ENCODE data around the gene PRAMEF17.
"Not testable (repeated sequence)": the region's sequence is repeated elsewhere in the genome, so short reads cannot be mapped to it uniquely, and the experiment has no call there.

Gene PRAMEF17

DNA sequence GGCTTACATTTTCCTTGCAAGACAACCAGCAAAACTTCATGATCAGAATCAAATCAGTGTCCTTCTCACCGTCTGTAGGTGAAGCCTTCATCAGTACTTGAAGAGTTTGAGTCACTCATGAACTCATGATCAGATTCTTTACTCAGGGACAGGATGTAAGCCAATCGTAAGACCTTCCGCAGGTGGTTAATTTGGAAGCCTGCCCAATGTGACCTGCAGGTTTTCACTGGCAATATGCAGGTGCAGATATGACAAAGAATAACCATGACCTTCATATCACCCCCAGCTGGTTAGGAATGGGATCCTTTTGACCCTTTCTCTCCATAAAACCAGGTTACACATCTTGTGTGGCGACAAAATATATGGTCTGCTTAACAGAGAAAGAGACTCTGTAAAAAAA, 18.4 kb downstream of the PRAMEF17 start:
- TF ChIP-seq, protein P1, sequence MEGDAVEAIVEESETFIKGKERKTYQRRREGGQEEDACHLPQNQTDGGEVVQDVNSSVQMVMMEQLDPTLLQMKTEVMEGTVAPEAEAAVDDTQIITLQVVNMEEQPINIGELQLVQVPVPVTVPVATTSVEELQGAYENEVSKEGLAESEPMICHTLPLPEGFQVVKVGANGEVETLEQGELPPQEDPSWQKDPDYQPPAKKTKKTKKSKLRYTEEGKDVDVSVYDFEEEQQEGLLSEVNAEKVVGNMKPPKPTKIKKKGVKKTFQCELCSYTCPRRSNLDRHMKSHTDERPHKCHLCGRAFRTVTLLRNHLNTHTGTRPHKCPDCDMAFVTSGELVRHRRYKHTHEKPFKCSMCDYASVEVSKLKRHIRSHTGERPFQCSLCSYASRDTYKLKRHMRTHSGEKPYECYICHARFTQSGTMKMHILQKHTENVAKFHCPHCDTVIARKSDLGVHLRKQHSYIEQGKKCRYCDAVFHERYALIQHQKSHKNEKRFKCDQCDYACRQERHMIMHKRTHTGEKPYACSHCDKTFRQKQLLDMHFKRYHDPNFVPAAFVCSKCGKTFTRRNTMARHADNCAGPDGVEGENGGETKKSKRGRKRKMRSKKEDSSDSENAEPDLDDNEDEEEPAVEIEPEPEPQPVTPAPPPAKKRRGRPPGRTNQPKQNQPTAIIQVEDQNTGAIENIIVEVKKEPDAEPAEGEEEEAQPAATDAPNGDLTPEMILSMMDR (IDR thresholded peaks at IDR 0.05; ENCODE audit: insufficient read depth, low read depth, low read length, missing control alignments), result no peak
- no peak for DNase-seq (ENCODE audit: low read depth)
- no peak overlapping the region for H3K4me3 ChIP-seq (ENCODE audit: low read length)

DNA sequence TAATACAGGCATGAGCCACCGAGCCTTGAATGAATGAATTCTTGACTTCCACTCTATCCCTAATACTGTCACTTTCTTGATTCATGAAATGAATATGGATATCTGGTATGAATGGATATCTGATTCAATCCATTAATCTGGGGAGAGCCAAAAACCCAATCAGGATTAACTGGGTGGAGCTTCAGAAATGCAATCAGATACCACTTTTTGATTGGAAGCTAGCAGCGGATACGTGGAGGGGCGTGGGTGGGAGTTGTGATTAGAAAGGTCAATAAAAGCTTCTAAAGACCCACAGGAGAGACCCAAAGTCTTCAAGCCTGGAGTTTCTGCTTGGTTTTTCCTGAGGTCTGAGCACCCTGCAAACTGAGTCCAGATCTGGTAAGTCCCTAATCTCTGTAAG, 20.7 kb downstream of the PRAMEF17 start, which contains the start of gene PRAMEF20:
Gene PRAMEF20, plus strand, starts transcription at position 301 of the 400 bp plus-strand sequence. CDS start 5,905 bp downstream, outside the sequence.
- not testable (repeated sequence) for DNase-seq (ENCODE audit: low read depth); H3K4me3 ChIP-seq (ENCODE audit: low read length)

DNA sequence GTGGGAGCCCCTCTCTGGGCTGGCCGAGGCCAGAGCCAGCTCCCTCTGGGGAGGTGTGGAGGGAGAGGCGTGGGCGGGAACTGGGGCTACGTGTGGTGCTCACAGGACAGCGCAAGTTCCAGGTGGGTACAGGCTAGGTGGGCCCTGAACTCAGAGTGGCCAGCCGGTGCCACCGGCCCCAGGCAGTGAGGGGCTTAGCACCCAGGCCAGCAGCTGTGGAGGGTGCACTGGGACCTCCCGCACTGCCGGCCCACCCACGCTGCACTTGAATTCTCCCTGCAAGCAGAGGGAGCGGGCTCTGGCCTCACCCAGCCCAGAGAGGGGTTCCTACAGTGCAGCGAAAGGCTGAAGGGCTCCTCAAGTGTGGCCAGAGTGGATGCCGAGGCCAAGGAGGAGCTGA, 41.1 kb downstream of the PRAMEF17 start:
- no peak for DNase-seq (ENCODE audit: low read depth)
- TF ChIP-seq, protein P1 (IDR thresholded peaks at IDR 0.05; ENCODE audit: insufficient read depth, low read depth, low read length, missing control alignments), result no peak
- H3K4me3 ChIP-seq (ENCODE audit: low read length), result no peak overlapping the region

DNA sequence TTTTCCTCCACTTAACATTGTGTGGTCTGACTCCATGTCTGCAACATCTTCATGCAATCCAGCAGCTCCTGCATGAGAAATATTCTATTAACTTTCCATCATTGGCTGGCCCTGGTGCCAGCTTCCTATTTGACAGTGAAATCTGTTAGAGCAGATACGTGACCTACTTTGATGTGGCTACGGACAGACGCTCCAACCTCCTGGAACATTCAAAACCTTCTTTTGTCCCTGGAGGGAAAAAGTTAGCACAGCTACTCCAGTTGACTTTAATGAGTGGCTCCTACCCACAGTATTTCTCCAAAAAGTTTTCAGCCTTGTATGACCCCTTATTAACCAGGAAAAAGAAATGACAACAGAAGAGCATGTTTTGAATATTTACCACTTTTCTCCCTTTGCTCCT, 42.8 kb downstream of the PRAMEF17 start:
- no peak overlapping the region for H3K4me3 ChIP-seq (ENCODE audit: low read length)
- DNase-seq (ENCODE audit: low read depth), result no peak
- TF ChIP-seq, protein P1 (IDR thresholded peaks at IDR 0.05; ENCODE audit: insufficient read depth, low read depth, low read length, missing control alignments), result no peak

DNA sequence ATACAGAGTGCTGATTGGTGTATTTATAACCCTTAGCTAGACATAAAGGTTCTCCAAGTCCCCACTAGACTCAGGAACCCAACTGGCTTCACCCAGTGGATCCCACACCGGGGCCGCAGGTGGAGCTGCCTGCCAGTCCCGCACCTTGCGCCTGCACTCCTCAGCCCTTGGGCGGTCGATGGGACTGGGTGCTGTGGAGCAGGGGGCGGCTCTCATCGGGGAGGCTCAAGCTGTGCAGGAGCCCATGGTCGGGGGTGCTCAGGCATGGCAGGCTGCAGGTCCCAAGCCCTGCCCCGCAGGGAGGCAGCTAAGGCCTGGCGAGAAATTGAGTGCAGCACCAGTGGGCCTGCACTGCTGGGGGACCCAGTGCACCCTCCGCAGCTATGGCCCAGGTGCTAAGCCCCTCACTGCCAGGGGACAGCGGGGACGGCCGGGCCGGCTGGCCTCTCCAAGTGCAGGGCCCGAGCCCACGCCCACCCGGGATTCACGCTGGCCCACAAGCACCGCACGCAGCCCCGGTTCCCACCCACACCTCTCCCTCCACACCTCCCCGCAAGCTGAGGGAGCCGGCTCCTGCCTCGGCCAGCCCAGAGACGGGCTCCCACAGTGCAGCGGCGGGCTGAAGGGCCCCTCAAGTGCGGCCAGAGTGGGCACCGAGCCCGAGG, 44.4 kb downstream of the PRAMEF17 start:
- not testable (repeated sequence) for H3K4me3 ChIP-seq (ENCODE audit: low read length); DNase-seq (ENCODE audit: low read depth)

DNA sequence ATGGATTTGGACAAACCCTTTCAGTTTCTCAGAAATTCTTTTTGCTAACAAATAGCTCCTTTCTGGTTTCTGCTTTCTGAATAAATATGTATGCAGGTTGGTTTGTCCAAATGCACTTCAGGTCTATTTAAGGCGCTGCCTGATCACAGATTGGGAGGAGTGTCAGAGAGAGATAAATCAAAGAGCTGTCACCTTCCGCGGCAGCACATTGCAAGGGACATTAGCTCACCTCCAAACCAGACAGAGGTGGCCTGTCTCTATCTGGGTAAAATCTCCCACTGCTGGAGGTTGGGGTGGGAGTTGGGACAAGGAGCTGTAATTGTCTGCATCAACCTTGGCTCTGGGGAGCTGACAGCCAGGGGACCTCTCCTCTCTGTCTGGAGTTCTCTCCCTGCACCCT, 46.0 kb downstream of the PRAMEF17 start:
- H3K4me3 ChIP-seq (ENCODE audit: low read length), result no peak overlapping the region
- TF ChIP-seq, protein P1 (IDR thresholded peaks at IDR 0.05; ENCODE audit: insufficient read depth, low read depth, low read length, missing control alignments), result no peak
- DNase-seq (ENCODE audit: low read depth), result no peak

DNA sequence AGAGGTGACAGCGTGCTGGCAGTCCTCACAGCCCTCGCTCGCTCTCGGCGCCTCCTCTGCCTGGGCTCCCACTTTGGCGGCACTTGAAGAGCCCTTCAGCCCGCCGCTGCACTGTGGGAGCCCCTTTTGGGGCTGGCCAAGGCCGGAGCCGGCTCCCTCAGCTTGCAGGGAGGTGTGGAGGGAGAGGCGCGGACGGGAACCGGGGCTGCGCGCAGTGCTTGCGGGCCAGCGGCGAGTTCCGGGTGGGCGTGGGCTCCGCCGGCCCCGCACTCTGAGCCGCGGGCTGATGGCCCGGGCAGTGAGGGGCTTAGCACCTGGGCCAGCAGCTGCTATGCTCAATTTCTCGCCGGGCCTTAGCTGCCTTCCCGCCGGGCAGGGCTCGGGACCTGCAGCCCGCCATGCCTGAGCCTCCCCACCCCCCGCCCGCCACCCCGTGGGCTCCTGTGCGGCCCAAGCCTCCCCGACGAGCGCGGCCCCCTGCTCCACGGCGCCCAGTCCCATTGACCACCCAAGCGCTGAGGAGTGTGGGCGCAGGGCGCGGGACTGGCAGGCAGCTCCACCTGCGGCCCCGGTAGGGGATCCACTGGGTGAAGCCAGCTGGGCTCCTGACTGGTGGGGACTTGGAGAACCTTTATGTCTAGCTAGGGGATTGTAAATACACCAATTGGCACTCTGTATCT, 49.8 kb downstream of the PRAMEF17 start:
- DNase-seq (ENCODE audit: low read depth), result not testable (repeated sequence)

More for the DNA sequence above, 49.8 kb downstream of the PRAMEF17 start:
- H3K4me3 ChIP-seq (ENCODE audit: low read length), result not testable (repeated sequence)
